ENCODE measurements around the gene MRPS23. TPM values are rescaled to one million over a fixed set of nuclear protein-coding genes. Genes with fewer than 3 reads are reported as not detected.

Gene MRPS23
- total and polyA plus RNA-seq, 2 donors (not counting 1 experiment from before 2014, with no cell fraction given), result 27.9 to 40.0 TPM

DNA sequence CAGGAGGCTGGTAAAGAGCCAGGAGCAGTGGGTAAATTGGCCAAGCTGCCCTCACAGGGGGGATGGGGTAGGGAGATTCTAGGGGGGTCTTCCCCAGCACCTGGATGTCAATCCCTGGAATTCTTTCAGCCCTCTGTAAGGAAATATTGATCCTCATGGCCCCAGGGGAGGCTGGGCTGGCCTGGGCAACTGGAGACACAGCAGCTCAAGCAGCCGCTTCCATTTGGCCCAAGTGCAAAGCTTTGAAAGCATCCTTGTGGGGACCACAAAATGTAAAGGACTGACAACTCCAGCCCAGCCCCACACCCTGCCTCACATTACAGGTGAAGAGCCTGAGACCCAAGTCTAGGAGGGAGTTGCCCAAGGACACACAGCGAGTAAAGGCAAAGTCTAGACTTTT, 39.4 kb upstream of the MRPS23 start:
- no peaks in the 10 kb centered on the region for H3K27me3 ChIP-seq (ENCODE audit: control insufficient read depth, insufficient read depth, low read length)
- no peak overlapping the region for H3K4me2 ChIP-seq (ENCODE audit: extremely low read depth, insufficient read depth, low read length)
- H3K4me1 ChIP-seq (ENCODE audit: control insufficient read depth, extremely low read depth, insufficient read depth, low read length), result peaks cover 30% of the 10 kb centered on the region
- H3K36me3 ChIP-seq (ENCODE audit: control insufficient read depth, insufficient read depth, low read length), result peaks cover 2% of the 10 kb centered on the region
- H2AFZ ChIP-seq (ENCODE audit: low read length), result no peak overlapping the region
- no peak overlapping the region for H3K9ac ChIP-seq (ENCODE audit: insufficient read depth, low read length)
- H3K9me3 ChIP-seq (ENCODE audit: control insufficient read depth, insufficient read depth, low read depth, low read length), result no peaks in the 10 kb centered on the region
- H3K79me2 ChIP-seq (ENCODE audit: control insufficient read depth, insufficient read depth, low read length), result peaks cover 15% of the 10 kb centered on the region
- DNase-seq (ENCODE audit: low read depth in 2 of 2), result no peak
- TF ChIP-seq, protein P1, sequence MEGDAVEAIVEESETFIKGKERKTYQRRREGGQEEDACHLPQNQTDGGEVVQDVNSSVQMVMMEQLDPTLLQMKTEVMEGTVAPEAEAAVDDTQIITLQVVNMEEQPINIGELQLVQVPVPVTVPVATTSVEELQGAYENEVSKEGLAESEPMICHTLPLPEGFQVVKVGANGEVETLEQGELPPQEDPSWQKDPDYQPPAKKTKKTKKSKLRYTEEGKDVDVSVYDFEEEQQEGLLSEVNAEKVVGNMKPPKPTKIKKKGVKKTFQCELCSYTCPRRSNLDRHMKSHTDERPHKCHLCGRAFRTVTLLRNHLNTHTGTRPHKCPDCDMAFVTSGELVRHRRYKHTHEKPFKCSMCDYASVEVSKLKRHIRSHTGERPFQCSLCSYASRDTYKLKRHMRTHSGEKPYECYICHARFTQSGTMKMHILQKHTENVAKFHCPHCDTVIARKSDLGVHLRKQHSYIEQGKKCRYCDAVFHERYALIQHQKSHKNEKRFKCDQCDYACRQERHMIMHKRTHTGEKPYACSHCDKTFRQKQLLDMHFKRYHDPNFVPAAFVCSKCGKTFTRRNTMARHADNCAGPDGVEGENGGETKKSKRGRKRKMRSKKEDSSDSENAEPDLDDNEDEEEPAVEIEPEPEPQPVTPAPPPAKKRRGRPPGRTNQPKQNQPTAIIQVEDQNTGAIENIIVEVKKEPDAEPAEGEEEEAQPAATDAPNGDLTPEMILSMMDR (conservative IDR thresholded peaks at IDR 0.05 in 1 of 2, IDR thresholded peaks at IDR 0.05 in 1 of 2; ENCODE audit: low read depth in 1 of 2, low read length in 2 of 2), result no peak
- TF ChIP-seq EZH2 (IDR thresholded peaks at IDR 0.05; ENCODE audit: low read length, missing control alignments), result no peak
- H3K4me3 ChIP-seq (replicated peaks in 1 of 4; ENCODE audit: control extremely low read depth in 1 of 4, insufficient read depth in 1 of 4, low read depth in 3 of 4, low read length in 4 of 4), result no peak overlapping the region
- H4K20me1 ChIP-seq (ENCODE audit: control insufficient read depth, extremely low read depth, insufficient read depth, low read length), result no peaks in the 10 kb centered on the region
- H3K27ac ChIP-seq (ENCODE audit: insufficient read depth, low read length), result no peak overlapping the region

DNA sequence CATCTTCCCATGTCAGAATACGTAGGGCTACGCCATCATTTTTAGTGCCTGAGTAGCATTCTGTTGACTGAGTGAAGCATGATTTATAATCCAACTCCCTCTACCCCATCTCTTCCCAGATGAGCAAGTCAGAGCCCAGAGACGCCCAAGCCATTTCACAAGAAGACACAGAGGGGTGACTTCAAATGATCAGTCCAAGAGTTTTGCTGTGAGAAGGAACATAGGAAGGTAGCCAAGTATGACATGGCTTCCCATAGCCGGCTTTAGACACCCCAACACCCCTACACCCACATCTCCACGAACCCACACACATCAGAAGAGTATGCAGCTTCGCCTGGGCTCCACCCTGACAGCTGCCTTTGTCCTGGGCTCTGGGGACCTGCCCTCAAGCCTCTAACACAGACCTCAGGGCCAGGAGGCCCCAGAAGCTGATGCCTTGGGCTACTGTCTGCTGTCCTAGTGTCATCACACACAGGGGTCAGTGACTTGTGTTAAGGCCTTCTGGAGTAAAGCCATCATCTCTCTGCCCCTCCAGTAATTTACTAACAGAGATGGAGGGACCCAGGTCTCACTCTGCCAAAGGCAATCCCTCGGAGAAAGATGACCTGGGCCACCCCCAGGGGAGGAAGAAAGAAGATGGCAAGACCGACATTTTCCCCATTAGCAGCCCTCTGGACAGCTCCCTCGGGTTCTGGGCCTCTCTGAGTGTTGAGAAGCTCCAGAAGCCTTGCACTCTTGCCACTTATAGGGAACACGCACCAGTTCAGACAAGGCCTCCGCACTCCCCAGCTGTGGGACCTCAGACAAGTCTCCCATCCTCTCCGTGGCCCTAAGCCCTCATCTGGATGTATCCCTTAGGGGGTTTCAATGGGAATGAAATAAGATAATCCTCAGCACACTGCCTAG, 38.7 kb upstream of the MRPS23 start:
- H3K27me3 ChIP-seq (ENCODE audit: control insufficient read depth, insufficient read depth, low read length), result no peaks in the 10 kb centered on the region
- peaks cover 4% of the 10 kb centered on the region for H3K36me3 ChIP-seq (ENCODE audit: control insufficient read depth, insufficient read depth, low read length)
- no peak overlapping the region for H3K9ac ChIP-seq (ENCODE audit: insufficient read depth, low read length)
- DNase-seq (ENCODE audit: low read depth in 2 of 2), result no peak
- TF ChIP-seq EZH2 (IDR thresholded peaks at IDR 0.05; ENCODE audit: low read length, missing control alignments), result no peak
- TF ChIP-seq, protein P1 (conservative IDR thresholded peaks at IDR 0.05 in 1 of 2, IDR thresholded peaks at IDR 0.05 in 1 of 2; ENCODE audit: low read depth in 1 of 2, low read length in 2 of 2), result no peak
- no peak overlapping the region for H3K4me2 ChIP-seq (ENCODE audit: extremely low read depth, insufficient read depth, low read length)
- H2AFZ ChIP-seq (ENCODE audit: low read length), result no peak overlapping the region
- H4K20me1 ChIP-seq (ENCODE audit: control insufficient read depth, extremely low read depth, insufficient read depth, low read length), result no peaks in the 10 kb centered on the region
- H3K27ac ChIP-seq (ENCODE audit: insufficient read depth, low read length), result no peak overlapping the region
- H3K4me1 ChIP-seq (ENCODE audit: control insufficient read depth, extremely low read depth, insufficient read depth, low read length), result peaks cover 30% of the 10 kb centered on the region
- no peaks in the 10 kb centered on the region for H3K9me3 ChIP-seq (ENCODE audit: control insufficient read depth, insufficient read depth, low read depth, low read length)
- H3K4me3 ChIP-seq (replicated peaks in 1 of 4; ENCODE audit: control extremely low read depth in 1 of 4, insufficient read depth in 1 of 4, low read depth in 3 of 4, low read length in 4 of 4), result no peak overlapping the region
- H3K79me2 ChIP-seq (ENCODE audit: control insufficient read depth, insufficient read depth, low read length), result peaks cover 15% of the 10 kb centered on the region

DNA sequence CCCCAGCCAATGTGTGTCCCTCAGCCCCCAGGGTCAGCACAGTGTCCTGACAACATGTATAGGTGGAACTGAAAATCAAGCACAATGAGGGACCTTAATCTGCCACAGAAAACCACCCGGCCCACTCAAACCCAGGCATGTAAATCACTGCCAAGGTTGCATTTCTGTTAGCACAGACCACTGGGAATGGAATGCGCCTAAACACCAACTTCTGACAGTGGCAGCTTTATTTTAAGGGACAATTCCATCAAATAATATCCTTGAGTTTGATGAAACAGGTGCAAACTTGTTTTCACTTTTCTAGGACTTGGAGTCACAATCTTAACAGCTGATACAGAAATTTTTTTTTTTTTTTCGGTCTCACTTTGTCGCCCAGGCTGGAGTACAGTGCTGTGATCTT, 37.3 kb upstream of the MRPS23 start:
- DNase-seq (ENCODE audit: low read depth in 2 of 2), result peak in 1 of 2 donors; percentile 28
- Histone ChIP-seq H3K4me2 (ENCODE audit: extremely low read depth, insufficient read depth, low read length) (no peak overlapping the region), H3K36me3 (ENCODE audit: control insufficient read depth, insufficient read depth, low read length) (peaks cover 4% of the 10 kb centered on the region), H2AFZ (ENCODE audit: low read length) (no peak overlapping the region), H3K27ac (ENCODE audit: insufficient read depth, low read length) (no peak overlapping the region), H3K4me3 (replicated peaks in 1 of 4; ENCODE audit: control extremely low read depth in 1 of 4, insufficient read depth in 1 of 4, low read depth in 3 of 4, low read length in 4 of 4) (no peak overlapping the region), H3K9ac (ENCODE audit: insufficient read depth, low read length) (no peak overlapping the region), H3K9me3 (ENCODE audit: control insufficient read depth, insufficient read depth, low read depth, low read length) (no peaks in the 10 kb centered on the region), H3K27me3 (ENCODE audit: control insufficient read depth, insufficient read depth, low read length) (no peaks in the 10 kb centered on the region), H3K4me1 (ENCODE audit: control insufficient read depth, extremely low read depth, insufficient read depth, low read length) (peaks cover 19% of the 10 kb centered on the region), H4K20me1 (ENCODE audit: control insufficient read depth, extremely low read depth, insufficient read depth, low read length) (no peaks in the 10 kb centered on the region), H3K79me2 (ENCODE audit: control insufficient read depth, insufficient read depth, low read length) (peaks cover 15% of the 10 kb centered on the region)
- TF ChIP-seq EZH2 (IDR thresholded peaks at IDR 0.05; ENCODE audit: low read length, missing control alignments), result no peak
- TF ChIP-seq, protein P1 (conservative IDR thresholded peaks at IDR 0.05 in 1 of 2, IDR thresholded peaks at IDR 0.05 in 1 of 2; ENCODE audit: low read depth in 1 of 2, low read length in 2 of 2), result no peak

Measured in fibroblast of lung (primary cell).